ENCODE measurements around the gene ALOXE3. TPM values are rescaled to one million over a fixed set of nuclear protein-coding genes. Genes with fewer than 3 reads are reported as not detected.

Gene ALOXE3
- total RNA-seq, 1 donor from 2014 or later: not detected

DNA sequence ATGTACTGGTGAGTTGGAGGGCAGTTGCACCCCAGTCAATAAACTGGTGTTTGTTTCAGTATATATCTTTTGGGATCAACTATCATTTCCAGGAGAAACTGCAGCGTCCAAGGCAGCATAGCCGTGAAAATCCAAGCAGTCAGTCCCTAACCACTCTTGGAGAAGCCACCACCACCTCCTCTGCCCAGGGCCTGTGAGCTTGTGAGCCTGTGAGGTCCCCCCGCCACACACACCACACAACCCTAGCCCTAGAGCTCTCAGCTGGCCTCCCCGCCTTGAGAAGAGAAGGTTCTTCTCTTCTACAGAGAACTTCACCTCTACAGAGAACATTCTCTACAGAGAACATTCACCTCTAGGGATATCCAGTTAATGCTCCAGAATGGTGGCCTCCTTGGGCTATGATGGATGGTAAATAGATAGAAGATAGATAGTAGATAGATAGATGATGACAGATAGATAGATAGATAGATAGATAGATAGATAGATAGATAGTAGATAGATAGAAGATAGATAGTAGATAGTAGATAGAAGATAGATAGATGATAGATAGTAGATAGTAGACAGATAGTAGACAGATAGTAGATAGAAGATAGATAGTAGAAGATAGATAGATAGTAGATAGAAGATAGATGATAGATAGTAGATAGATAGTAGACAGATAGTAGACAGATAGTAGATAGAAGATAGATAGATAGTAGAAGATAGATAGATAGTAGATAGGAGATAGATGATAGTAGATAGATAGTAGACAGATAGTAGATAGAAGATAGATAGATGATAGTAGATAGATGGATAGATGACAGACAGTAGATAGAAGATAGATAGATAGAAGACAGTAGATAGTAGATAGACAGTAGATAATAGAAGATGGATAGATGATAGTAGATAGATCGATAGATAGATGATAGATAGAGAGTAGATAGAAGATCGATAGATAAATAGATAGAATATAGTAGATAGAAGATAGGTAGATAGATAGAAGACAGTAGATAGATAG is 65.8 kb downstream of the ALOXE3 start:
- DNase-seq (ENCODE audit: missing footprints) (no peak), ATAC-seq (no peak)
- intact Hi-C loops (cut with DNase I): no loop called here

DNA sequence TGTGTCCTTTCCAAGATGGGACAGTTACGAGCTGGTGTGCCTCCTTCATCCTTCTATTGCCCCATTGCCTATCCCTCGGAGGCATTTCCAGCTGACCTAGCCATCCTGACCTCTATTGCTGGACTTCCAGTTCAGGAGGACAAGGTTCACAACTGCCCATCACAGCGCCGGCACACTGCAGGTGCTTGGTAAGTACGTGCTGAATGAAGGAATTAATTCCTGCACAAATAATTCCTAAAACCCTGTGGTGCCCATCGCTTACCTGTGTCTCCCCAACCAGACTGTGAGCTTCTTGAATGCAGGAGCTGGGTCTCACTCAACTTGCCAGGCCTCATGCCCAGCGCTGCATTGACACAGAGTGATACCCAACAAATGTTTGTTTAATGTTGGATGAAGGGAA is 66.5 kb downstream of the ALOXE3 start:
- no peak for DNase-seq (ENCODE audit: missing footprints)
- ATAC-seq: no peak
- intact Hi-C loops (cut with DNase I): no loop called here

DNA sequence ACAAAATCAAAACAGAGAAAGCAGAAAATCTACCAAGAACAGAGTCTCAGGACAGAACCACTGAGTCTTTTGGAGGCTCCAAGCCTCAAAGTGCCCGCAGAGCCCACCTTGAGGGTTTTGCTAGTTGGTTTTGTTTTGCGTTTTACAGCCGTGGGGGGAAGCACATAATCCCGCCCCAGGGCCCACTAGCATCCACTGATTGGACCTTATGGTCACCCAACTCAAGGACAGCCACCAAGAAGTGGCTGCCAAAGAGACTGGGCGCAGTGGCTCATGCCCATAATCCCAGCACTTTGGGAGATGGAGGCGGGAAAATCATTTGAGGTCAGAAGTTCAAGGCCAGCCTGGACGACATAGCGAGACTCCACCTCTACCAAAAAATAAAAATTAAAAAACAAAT is 69.6 kb downstream of the ALOXE3 start:
- no peak for DNase-seq (ENCODE audit: missing footprints)
- intact Hi-C loops (cut with DNase I): no loop called here
- no peak for ATAC-seq

DNA sequence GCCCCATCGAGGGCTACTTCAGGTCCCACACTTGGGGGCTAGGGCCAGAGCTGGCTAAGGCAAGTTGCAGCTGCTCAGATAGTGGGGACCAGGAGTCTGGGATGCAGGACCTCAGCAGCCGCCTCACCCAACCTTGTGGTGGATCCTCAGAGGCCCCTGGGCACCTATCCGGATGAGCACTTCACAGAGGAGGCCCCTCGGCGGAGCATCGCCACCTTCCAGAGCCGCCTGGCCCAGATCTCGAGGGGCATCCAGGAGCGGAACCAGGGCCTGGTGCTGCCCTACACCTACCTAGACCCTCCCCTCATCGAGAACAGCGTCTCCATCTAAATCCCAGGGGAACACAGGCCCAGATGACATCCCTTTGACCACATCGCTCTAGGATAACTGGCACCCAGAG is 70.1 kb downstream of the ALOXE3 start:
- intact Hi-C loops (cut with DNase I): no loop called here

DNA sequence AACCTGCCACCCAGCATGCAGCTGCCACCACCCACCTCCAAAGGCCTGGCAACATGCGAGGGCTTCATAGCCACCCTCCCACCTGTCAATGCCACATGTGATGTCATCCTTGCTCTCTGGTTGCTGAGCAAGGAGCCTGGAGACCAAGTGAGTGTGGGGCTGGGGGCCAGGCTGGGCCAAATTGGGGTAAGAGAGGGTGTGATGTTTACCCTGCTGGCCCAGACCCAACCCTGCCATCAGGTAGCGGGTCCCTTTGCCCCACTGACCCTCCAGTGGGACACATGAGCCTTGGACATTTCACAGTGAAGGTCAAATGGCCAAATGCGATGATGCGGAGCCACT is 70.6 kb downstream of the ALOXE3 start:
- intact Hi-C loops (cut with DNase I): no loop called here
- no peak for ATAC-seq

More for the DNA sequence above, 70.1 kb downstream of the ALOXE3 start:
- ATAC-seq: no peak
- DNase-seq (ENCODE audit: missing footprints): no peak

DNA sequence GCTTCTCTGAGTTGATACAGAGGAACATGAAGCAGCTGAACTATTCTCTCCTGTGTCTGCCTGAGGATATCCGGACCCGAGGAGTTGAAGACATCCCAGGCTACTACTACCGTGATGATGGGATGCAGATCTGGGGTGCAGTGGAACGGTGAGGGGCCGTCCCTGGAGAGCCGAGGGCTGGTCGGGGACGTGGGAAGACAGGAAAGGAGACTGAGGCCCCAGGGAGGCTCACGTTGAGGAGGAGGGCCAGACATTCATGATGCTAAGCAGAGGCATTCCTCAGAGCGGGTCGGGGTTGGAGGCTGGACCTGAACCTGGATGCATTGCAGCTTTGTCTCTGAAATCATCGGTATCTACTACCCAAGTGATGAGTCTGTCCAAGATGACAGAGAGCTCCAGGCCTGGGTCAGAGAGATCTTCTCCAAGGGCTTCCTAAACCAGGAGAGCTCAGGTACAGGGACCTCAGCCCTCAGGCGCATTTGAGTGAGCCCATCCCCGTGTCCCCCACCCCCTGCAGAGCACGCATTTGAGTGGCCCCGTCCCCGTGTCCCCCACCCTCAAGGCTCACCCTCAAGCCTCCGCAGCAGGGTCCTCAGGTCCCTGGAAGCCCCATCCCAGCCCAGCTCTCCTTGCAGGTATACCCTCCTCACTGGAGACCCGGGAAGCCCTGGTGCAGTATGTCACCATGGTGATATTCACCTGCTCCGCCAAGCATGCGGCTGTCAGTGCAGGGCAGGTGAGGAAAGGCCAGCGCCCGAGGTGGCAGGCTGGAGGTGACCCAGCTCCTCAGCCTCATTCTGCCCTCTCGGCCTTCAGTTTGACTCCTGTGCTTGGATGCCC is 71.2 kb downstream of the ALOXE3 start:
- DNase-seq (ENCODE audit: missing footprints) (no peak), ATAC-seq (no peak)
- intact Hi-C loops (cut with DNase I): no loop called here

More for the DNA sequence above, 70.6 kb downstream of the ALOXE3 start:
- no peak for DNase-seq (ENCODE audit: missing footprints)

DNA sequence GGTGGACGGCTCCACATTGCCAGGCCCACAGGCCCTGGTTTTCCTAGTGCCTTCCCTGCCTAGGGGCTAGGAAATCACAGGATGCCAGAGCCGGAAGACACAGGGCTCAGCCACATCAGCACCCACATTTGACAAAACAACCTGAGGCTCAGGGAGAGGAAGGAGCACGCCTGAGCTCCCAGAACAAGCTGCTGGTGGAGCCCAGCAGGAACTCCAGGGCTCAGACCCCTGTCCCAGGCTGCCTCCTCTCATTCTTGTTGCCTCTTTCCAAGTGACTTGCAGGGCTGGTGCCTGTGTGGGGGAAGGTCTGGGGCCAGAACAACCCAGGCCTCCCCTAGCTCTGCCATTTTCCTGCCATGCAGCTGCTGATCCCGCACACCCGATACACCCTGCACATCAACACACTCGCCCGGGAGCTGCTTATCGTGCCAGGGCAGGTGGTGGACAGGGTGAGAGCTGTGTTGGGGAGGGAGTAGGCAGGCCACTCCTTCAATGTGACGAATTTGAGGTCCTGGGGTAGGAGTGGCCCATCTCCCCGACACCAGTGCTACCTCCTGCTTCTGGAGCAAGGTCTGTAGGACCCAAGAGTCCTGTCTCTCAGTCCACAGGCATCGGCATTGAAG is 71.9 kb downstream of the ALOXE3 start:
- DNase-seq (ENCODE audit: missing footprints) (no peak), ATAC-seq (no peak)
- intact Hi-C loops (cut with DNase I): no loop called here

Small RNAs within 50 kb of the gene (microRNA-seq; reads per million reads assigned to microRNA genes)
- not detected for gene MIR4314
- not detected for gene MIR6883

Other genes with a start within 250 kb of the ALOXE3 start
- gene CHD3, start 229.7 kb downstream of the ALOXE3 start, total RNA-seq: 18.0 TPM
- 0.70 TPM for gene RNF227, start 202.2 kb downstream of the ALOXE3 start, total RNA-seq
- 0.32 TPM for gene KCNAB3, start 188.7 kb downstream of the ALOXE3 start, total RNA-seq
- gene TRAPPC1, start 186.6 kb downstream of the ALOXE3 start, total RNA-seq: 118 TPM
- gene CNTROB, start 186.3 kb downstream of the ALOXE3 start, total RNA-seq: 9.6 TPM
- gene GUCY2D, start 115.9 kb downstream of the ALOXE3 start, total RNA-seq: 0.35 TPM
- gene ALOX15B, start 79.5 kb downstream of the ALOXE3 start, total RNA-seq: 0.16 TPM
- gene ALOX12B, start 30.8 kb downstream of the ALOXE3 start, total RNA-seq: not detected
- gene HES7, start 5.6 kb upstream of the ALOXE3 start, total RNA-seq: not detected
- 124 TPM for gene PER1, start 33.9 kb upstream of the ALOXE3 start, total RNA-seq
- gene VAMP2, start 44.4 kb upstream of the ALOXE3 start, total RNA-seq: 56.6 TPM
- gene TMEM107, start 57.9 kb upstream of the ALOXE3 start, total RNA-seq: 6.7 TPM
- gene BORCS6, start 71.7 kb upstream of the ALOXE3 start, total RNA-seq: 9.2 TPM
- 1.2 TPM for gene AURKB, start 92.1 kb upstream of the ALOXE3 start, total RNA-seq
- 13.1 TPM for gene CTC1, start 129.5 kb upstream of the ALOXE3 start, total RNA-seq
- 14.7 TPM for gene PFAS, start 130.8 kb upstream of the ALOXE3 start, total RNA-seq
- gene RANGRF, start 170.2 kb upstream of the ALOXE3 start, total RNA-seq: 25.7 TPM
- 2.3 TPM for gene SLC25A35, start 176.9 kb upstream of the ALOXE3 start, total RNA-seq
- gene ARHGEF15, start 191.7 kb upstream of the ALOXE3 start, total RNA-seq: 21.4 TPM
- not detected for gene ODF4, start 221.3 kb upstream of the ALOXE3 start, total RNA-seq

All from Right ventricle myocardium inferior (tissue), 1 donor.